ENCODE measurements around the gene CSNK1A1.
A peak's percentile ranks its signal among the peaks of the same experiment; 100 is the strongest.

CSNK1A1 gene

DNA sequence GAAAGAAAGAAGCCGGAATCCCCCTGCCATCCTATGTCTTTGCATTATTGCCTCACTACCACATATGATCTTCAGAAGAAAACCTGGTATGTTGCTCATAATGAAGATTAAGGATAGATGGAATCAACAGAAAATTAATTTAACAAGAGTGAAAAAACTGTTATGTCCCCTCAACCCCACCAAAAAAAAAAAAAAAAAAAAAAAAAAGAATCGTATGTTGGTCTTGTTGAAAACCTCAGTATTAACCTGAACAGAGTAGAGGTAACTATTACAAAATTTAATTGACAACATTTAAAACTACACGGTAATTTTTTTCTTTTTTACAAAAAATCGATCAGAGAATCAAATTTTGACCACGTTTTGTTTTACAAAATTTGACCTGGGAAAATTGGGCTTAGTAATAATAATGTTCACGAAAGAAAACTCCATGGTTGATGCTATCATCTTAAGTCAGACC is 827 bp upstream of the CSNK1A1 start:
- H3K4me3 ChIP-seq (ENCODE audit: low read depth, low read length): peak overlapping the region; percentile 84
- H3K9me3 ChIP-seq (ENCODE audit: severe bottlenecking): no peaks in the 10 kb centered on the region
- no peaks in the 10 kb centered on the region for H3K27me3 ChIP-seq (ENCODE audit: insufficient read depth, low read depth, severe bottlenecking)
- TF ChIP-seq, protein P1, sequence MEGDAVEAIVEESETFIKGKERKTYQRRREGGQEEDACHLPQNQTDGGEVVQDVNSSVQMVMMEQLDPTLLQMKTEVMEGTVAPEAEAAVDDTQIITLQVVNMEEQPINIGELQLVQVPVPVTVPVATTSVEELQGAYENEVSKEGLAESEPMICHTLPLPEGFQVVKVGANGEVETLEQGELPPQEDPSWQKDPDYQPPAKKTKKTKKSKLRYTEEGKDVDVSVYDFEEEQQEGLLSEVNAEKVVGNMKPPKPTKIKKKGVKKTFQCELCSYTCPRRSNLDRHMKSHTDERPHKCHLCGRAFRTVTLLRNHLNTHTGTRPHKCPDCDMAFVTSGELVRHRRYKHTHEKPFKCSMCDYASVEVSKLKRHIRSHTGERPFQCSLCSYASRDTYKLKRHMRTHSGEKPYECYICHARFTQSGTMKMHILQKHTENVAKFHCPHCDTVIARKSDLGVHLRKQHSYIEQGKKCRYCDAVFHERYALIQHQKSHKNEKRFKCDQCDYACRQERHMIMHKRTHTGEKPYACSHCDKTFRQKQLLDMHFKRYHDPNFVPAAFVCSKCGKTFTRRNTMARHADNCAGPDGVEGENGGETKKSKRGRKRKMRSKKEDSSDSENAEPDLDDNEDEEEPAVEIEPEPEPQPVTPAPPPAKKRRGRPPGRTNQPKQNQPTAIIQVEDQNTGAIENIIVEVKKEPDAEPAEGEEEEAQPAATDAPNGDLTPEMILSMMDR (IDR thresholded peaks at IDR 0.05; ENCODE audit: low read depth, low read length): no peak
- H3K27ac ChIP-seq: peak overlapping the region; percentile 97
- DNase-seq: no peak
- H3K36me3 ChIP-seq: peaks cover 33% of the 10 kb centered on the region

DNA sequence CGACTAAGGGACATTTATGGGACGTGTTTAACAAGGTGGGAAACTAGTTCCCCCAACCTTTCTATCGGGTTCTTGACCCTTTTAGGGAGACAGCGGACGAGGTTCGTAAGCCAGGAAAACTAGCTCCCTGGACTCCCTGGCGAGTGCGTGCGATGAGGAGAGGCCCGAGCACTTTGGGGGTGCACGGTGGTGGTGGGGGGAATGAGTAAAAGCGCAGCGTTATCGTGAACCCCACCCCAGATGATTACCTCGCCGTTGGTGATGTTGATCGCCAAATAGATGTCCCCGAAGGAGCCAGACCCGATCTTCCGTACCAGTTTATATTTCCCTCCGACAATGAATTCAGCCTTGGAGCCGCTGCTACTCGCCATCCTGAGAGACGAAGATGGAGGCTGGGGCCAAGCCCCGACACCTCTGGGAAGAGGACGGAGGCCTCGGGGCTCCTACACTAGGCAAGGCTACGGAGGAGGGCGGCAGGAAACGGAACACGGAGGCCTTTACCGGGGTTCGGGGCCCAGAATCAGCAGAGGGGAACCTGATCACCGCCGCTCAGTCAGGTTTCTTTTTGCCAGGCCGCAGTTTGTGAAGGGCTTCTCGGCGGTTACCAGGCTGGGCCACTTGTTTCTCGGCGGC is 529 bp downstream of the CSNK1A1 start:
- H3K4me3 ChIP-seq (ENCODE audit: low read depth, low read length): peak overlapping the region; percentile 84
- peak overlapping the region; percentile 97 for H3K27ac ChIP-seq
- H3K9me3 ChIP-seq (ENCODE audit: severe bottlenecking): no peaks in the 10 kb centered on the region
- TF ChIP-seq, protein P1 (IDR thresholded peaks at IDR 0.05; ENCODE audit: low read depth, low read length): no peak
- no peaks in the 10 kb centered on the region for H3K27me3 ChIP-seq (ENCODE audit: insufficient read depth, low read depth, severe bottlenecking)
- H3K36me3 ChIP-seq: peaks cover 40% of the 10 kb centered on the region
- DNase-seq: no peak

DNA sequence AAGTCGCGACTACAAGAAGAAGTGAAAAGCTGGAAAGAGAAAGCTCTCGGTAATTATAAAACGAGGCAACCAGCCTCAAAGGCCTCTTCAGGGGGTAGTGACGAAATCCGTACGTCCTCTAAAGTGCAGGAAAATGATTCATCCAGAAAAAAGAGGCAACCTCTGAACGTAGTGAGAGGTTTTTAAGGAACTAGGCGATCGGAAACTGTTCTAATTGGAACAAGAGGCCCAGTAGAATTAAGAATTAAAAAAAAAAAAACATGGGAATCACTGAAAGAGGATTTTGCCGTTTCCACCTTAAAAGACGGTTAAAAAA is 1.0 kb downstream of the CSNK1A1 start:
- no peak for DNase-seq
- H3K36me3 ChIP-seq: peaks cover 45% of the 10 kb centered on the region

DNA sequence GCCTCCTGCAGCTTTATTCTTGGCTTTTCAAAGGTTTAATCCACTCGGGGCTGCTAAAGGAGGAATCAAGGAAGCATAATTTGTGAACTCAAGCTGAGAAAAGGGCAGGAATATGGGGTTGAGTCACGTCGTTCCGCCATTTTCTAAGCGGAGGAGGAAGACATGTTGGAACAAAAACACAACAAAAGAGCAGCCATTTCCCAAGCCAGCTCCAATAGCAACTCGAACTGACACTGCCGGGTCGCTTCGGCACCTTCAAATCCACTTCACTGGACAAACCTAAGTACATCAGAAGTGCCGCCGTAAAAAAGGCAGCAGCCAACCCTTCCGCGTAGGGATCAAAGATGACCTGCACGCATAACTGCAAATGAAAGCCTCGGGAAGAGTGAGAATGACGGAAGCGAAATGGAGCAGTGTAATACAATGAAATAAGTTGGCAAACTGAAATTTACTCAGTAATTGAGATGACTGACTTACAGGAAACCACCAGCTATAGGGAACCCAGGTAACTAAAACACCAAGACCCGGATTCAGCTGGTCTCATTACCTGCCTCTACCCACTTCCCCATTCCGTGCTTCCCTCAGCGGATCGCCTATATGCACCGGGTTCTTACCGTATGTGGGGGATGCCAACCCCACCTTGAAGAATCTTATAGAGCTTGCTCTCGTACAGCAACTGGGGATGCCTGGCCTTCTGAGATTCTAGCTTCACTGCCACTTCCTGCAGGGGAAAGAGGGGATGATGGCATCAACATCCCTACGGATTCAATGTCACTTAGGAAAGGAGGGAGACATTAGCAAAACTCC is 1.6 kb downstream of the CSNK1A1 start:
- H3K27me3 ChIP-seq (ENCODE audit: insufficient read depth, low read depth, severe bottlenecking): no peaks in the 10 kb centered on the region
- H3K4me3 ChIP-seq (ENCODE audit: low read depth, low read length): peak overlapping the region; percentile 84
- no peaks in the 10 kb centered on the region for H3K9me3 ChIP-seq (ENCODE audit: severe bottlenecking)
- peaks cover 50% of the 10 kb centered on the region for H3K36me3 ChIP-seq
- DNase-seq: no peak
- TF ChIP-seq, protein P1 (IDR thresholded peaks at IDR 0.05; ENCODE audit: low read depth, low read length): no peak
- H3K27ac ChIP-seq: peak overlapping the region; percentile 97

More for the DNA sequence above, 1.0 kb downstream of the CSNK1A1 start:
- H3K4me3 ChIP-seq (ENCODE audit: low read depth, low read length): peak overlapping the region; percentile 84
- H3K27me3 ChIP-seq (ENCODE audit: insufficient read depth, low read depth, severe bottlenecking): no peaks in the 10 kb centered on the region
- H3K9me3 ChIP-seq (ENCODE audit: severe bottlenecking): no peaks in the 10 kb centered on the region
- TF ChIP-seq, protein P1 (IDR thresholded peaks at IDR 0.05; ENCODE audit: low read depth, low read length): no peak
- peak overlapping the region; percentile 97 for H3K27ac ChIP-seq

DNA sequence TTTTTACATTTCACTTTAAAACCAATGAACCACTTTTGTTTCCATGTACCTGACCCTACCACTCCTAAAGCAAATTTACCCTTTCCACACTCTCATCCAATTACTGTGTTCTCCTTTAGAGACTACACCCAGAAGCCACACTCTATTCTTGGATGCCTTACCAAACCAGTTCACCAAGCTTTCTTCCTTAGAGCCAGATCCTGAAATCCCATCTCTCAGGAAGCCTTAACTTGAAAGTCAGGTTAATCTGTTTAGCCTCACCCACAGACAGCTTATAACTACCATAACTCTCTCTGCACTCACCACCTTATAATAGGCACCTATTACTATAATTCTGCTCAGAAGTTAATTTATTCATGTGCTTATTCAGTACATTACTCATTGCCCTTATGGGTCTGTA is 4.3 kb downstream of the CSNK1A1 start:
- no peak overlapping the region for H3K27ac ChIP-seq
- peaks cover 62% of the 10 kb centered on the region for H3K36me3 ChIP-seq
- H3K27me3 ChIP-seq (ENCODE audit: insufficient read depth, low read depth, severe bottlenecking): no peaks in the 10 kb centered on the region
- no peaks in the 10 kb centered on the region for H3K9me3 ChIP-seq (ENCODE audit: severe bottlenecking)
- TF ChIP-seq, protein P1 (IDR thresholded peaks at IDR 0.05; ENCODE audit: low read depth, low read length): no peak
- no peak overlapping the region for H3K4me3 ChIP-seq (ENCODE audit: low read depth, low read length)
- no peak for DNase-seq
